ENCODE data around the gene SCAMP5. TPM values are rescaled to one million over a fixed set of nuclear protein-coding genes. Genes with fewer than 3 reads are reported as not detected.
A peak's percentile ranks its signal among the peaks of the same experiment; 100 is the strongest.

The SCAMP5 gene
- total and polyA plus RNA-seq, 2 of the 13 experiments (the other 11 are each of a cell fraction or from before 2014, with no cell fraction given), result 34.3 to 49.0 TPM

DNA sequence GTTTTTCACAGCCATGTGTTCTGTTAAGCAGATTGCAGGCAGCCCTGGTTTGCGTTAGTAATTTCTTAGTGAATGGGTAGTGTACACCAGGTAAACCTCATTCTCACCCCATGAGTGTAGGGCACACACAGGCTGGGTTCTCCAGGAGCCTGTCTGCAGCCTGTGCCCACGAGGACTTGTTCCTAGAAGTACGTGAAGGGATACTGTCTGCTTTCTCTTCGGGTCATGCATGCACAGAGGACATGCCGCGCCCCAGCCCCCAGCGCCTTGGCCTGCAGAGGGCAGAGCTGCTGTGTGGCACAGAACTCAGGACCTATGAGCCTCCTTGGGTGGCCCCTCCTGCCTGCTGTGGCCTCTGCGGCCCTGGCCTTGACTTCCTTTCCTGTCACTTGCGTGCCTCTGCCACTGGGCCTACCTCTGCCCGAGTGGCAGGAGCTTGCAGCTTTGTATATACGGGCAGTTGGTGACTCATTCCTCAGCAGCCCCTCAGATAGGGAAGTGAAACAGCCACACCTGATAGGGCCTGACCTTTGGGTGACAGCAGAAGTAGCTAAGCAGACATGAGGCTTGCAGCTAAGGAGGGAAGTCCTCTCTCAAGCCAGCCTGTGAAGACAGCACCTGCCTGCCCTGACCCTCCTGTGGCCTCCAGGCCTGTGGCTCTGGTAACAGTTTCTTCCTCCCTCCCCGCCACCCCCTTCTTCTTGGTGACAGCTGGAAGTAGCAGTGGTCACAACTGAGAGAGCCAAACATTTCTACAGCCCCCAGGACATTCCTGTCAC, 47.6 kb downstream of the SCAMP5 start (continued):
- TF ChIP-seq, protein P1, sequence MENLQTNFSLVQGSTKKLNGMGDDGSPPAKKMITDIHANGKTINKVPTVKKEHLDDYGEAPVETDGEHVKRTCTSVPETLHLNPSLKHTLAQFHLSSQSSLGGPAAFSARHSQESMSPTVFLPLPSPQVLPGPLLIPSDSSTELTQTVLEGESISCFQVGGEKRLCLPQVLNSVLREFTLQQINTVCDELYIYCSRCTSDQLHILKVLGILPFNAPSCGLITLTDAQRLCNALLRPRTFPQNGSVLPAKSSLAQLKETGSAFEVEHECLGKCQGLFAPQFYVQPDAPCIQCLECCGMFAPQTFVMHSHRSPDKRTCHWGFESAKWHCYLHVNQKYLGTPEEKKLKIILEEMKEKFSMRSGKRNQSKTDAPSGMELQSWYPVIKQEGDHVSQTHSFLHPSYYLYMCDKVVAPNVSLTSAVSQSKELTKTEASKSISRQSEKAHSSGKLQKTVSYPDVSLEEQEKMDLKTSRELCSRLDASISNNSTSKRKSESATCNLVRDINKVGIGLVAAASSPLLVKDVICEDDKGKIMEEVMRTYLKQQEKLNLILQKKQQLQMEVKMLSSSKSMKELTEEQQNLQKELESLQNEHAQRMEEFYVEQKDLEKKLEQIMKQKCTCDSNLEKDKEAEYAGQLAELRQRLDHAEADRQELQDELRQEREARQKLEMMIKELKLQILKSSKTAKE (CRISPR knock-in tag; IDR thresholded peaks at IDR 0.05; ENCODE audit: borderline replicate concordance), result peak; percentile 84
- TF ChIP-seq, protein P2, sequence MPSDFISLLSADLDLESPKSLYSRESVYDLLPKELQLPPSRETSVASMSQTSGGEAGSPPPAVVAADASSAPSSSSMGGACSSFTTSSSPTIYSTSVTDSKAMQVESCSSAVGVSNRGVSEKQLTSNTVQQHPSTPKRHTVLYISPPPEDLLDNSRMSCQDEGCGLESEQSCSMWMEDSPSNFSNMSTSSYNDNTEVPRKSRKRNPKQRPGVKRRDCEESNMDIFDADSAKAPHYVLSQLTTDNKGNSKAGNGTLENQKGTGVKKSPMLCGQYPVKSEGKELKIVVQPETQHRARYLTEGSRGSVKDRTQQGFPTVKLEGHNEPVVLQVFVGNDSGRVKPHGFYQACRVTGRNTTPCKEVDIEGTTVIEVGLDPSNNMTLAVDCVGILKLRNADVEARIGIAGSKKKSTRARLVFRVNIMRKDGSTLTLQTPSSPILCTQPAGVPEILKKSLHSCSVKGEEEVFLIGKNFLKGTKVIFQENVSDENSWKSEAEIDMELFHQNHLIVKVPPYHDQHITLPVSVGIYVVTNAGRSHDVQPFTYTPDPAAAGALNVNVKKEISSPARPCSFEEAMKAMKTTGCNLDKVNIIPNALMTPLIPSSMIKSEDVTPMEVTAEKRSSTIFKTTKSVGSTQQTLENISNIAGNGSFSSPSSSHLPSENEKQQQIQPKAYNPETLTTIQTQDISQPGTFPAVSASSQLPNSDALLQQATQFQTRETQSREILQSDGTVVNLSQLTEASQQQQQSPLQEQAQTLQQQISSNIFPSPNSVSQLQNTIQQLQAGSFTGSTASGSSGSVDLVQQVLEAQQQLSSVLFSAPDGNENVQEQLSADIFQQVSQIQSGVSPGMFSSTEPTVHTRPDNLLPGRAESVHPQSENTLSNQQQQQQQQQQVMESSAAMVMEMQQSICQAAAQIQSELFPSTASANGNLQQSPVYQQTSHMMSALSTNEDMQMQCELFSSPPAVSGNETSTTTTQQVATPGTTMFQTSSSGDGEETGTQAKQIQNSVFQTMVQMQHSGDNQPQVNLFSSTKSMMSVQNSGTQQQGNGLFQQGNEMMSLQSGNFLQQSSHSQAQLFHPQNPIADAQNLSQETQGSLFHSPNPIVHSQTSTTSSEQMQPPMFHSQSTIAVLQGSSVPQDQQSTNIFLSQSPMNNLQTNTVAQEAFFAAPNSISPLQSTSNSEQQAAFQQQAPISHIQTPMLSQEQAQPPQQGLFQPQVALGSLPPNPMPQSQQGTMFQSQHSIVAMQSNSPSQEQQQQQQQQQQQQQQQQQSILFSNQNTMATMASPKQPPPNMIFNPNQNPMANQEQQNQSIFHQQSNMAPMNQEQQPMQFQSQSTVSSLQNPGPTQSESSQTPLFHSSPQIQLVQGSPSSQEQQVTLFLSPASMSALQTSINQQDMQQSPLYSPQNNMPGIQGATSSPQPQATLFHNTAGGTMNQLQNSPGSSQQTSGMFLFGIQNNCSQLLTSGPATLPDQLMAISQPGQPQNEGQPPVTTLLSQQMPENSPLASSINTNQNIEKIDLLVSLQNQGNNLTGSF (CRISPR knock-in tag; IDR thresholded peaks at IDR 0.05), result no peak
- 0 out of 2 replicates have a peak, but pooled peaks have one; percentile 23 for TF ChIP-seq RBFOX2 (IDR thresholded peaks at IDR 0.05; ENCODE audit: low read depth, low read length)
- TF ChIP-seq NPAS2 (CRISPR knock-in tag; IDR thresholded peaks at IDR 0.05; ENCODE audit: borderline replicate concordance), result no peak
- TF ChIP-seq, protein P3, sequence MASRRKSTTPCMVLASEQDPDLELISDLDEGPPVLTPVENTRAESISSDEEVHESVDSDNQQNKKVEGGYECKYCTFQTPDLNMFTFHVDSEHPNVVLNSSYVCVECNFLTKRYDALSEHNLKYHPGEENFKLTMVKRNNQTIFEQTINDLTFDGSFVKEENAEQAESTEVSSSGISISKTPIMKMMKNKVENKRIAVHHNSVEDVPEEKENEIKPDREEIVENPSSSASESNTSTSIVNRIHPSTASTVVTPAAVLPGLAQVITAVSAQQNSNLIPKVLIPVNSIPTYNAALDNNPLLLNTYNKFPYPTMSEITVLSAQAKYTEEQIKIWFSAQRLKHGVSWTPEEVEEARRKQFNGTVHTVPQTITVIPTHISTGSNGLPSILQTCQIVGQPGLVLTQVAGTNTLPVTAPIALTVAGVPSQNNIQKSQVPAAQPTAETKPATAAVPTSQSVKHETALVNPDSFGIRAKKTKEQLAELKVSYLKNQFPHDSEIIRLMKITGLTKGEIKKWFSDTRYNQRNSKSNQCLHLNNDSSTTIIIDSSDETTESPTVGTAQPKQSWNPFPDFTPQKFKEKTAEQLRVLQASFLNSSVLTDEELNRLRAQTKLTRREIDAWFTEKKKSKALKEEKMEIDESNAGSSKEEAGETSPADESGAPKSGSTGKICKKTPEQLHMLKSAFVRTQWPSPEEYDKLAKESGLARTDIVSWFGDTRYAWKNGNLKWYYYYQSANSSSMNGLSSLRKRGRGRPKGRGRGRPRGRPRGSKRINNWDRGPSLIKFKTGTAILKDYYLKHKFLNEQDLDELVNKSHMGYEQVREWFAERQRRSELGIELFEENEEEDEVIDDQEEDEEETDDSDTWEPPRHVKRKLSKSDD (CRISPR knock-in tag; IDR thresholded peaks at IDR 0.05; ENCODE audit: low read depth), result no peak
- peak; percentile 3; the same call in 1 of the 2 replicates for TF ChIP-seq ZNF556 (CRISPR knock-in tag; IDR thresholded peaks at IDR 0.05; ENCODE audit: borderline replicate concordance)
- TF ChIP-seq, protein P4, sequence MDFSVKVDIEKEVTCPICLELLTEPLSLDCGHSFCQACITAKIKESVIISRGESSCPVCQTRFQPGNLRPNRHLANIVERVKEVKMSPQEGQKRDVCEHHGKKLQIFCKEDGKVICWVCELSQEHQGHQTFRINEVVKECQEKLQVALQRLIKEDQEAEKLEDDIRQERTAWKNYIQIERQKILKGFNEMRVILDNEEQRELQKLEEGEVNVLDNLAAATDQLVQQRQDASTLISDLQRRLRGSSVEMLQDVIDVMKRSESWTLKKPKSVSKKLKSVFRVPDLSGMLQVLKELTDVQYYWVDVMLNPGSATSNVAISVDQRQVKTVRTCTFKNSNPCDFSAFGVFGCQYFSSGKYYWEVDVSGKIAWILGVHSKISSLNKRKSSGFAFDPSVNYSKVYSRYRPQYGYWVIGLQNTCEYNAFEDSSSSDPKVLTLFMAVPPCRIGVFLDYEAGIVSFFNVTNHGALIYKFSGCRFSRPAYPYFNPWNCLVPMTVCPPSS (IDR thresholded peaks at IDR 0.05), result no peak
- TF ChIP-seq MED1 (CRISPR knock-in tag; IDR thresholded peaks at IDR 0.05), result peak; percentile 94
- TF ChIP-seq, protein P5, sequence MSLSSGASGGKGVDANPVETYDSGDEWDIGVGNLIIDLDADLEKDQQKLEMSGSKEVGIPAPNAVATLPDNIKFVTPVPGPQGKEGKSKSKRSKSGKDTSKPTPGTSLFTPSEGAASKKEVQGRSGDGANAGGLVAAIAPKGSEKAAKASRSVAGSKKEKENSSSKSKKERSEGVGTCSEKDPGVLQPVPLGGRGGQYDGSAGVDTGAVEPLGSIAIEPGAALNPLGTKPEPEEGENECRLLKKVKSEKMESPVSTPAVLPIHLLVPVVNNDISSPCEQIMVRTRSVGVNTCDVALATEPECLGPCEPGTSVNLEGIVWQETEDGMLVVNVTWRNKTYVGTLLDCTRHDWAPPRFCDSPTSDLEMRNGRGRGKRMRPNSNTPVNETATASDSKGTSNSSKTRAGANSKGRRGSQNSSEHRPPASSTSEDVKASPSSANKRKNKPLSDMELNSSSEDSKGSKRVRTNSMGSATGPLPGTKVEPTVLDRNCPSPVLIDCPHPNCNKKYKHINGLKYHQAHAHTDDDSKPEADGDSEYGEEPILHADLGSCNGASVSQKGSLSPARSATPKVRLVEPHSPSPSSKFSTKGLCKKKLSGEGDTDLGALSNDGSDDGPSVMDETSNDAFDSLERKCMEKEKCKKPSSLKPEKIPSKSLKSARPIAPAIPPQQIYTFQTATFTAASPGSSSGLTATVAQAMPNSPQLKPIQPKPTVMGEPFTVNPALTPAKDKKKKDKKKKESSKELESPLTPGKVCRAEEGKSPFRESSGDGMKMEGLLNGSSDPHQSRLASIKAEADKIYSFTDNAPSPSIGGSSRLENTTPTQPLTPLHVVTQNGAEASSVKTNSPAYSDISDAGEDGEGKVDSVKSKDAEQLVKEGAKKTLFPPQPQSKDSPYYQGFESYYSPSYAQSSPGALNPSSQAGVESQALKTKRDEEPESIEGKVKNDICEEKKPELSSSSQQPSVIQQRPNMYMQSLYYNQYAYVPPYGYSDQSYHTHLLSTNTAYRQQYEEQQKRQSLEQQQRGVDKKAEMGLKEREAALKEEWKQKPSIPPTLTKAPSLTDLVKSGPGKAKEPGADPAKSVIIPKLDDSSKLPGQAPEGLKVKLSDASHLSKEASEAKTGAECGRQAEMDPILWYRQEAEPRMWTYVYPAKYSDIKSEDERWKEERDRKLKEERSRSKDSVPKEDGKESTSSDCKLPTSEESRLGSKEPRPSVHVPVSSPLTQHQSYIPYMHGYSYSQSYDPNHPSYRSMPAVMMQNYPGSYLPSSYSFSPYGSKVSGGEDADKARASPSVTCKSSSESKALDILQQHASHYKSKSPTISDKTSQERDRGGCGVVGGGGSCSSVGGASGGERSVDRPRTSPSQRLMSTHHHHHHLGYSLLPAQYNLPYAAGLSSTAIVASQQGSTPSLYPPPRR (CRISPR knock-in tag; IDR thresholded peaks at IDR 0.05; ENCODE audit: borderline replicate concordance), result peak; percentile 72

Measured in HepG2 (cell line).